HepG2 (cell line): ENCODE results near the gene RILP. TPM values are rescaled to one million over a fixed set of nuclear protein-coding genes. Genes with fewer than 3 reads are reported as not detected.

Source experiments
- ARID4A ChIP-seq: sonication (generic); formaldehyde crosslinking; IDR thresholded peaks from 2 replicates; pipeline ENCODE4 v1.5.0; 2020; ENCODE audit warnings: mild to moderate bottlenecking, missing genetic modification reagents, borderline replicate concordance
- ARNTL ChIP-seq: sonication (generic); formaldehyde crosslinking; IDR thresholded peaks from 2 replicates; pipeline ENCODE4 v1.4.0; 2020; ENCODE audit warnings: mild to moderate bottlenecking, missing genetic modification reagents
- EP300 ChIP-seq, 3 experiments: sonication (generic) in 1 of 3; formaldehyde crosslinking in 1 of 3; IDR thresholded peaks; 2 replicates each; pipeline versions ENCODE4 v1.5.1 to v1.6.1; 2011 to 2020; ENCODE audit warnings: low read depth in 2 of 3, low read length in 2 of 3, borderline replicate concordance in 1 of 3, improper control_type of control experiment in 1 of 3, mild to moderate bottlenecking in 1 of 3, missing genetic modification reagents in 1 of 3, moderate library complexity in 1 of 3
- HNRNPL ChIP-seq: fragments of 200-400 bp; formaldehyde crosslinking; IDR thresholded peaks from 2 replicates; pipeline ENCODE4 v1.6.1; 2017; ENCODE audit warnings: mild to moderate bottlenecking, low read depth, low read length
- HOXA9 ChIP-seq: sonication (generic); formaldehyde crosslinking; IDR thresholded peaks from 2 replicates; pipeline ENCODE4 v1.8.1; 2022; ENCODE audit warnings: missing genetic modification reagents, mild to moderate bottlenecking, moderate library complexity, borderline replicate concordance
- IKZF4 ChIP-seq: sonication (generic); formaldehyde crosslinking; IDR thresholded peaks from 2 replicates; pipeline ENCODE4 v1.5.1; 2020; ENCODE audit warnings: borderline replicate concordance, mild to moderate bottlenecking, low read depth, missing genetic modification reagents; ENCODE audit errors: not compliant biosample characterization
- POLR2AphosphoS2 ChIP-seq: IDR thresholded peaks from 2 replicates; pipeline ENCODE4 v1.6.1; 2011; ENCODE audit warnings: low read depth, low read length, improper control_type of control experiment
- RXRA ChIP-seq: sonication (generic); formaldehyde crosslinking; IDR thresholded peaks from 2 replicates; pipeline ENCODE4 v1.5.1; 2020; ENCODE audit warnings: missing genetic modification reagents
- SMARCE1 ChIP-seq: fragments of 450-650 bp; IDR thresholded peaks from 2 replicates; pipeline ENCODE4 v1.6.1; 2017; ENCODE audit warnings: borderline replicate concordance
- SRSF4 ChIP-seq: fragments of 200-400 bp; formaldehyde crosslinking; IDR thresholded peaks from one replicate; pipeline ENCODE4 v1.6.1; 2018; ENCODE audit warnings: mild to moderate bottlenecking, low read depth, low read length, moderate library complexity; ENCODE audit not compliant: poor library complexity, severe bottlenecking
- STAT6 ChIP-seq: sonication (generic); formaldehyde crosslinking; IDR thresholded peaks from 2 replicates; pipeline ENCODE4 v1.4.0; 2020; ENCODE audit warnings: missing genetic modification reagents, mild to moderate bottlenecking, borderline replicate concordance
- ZBTB38 ChIP-seq: sonication (generic); formaldehyde crosslinking; IDR thresholded peaks from 2 replicates; pipeline ENCODE4 v1.5.1; 2020; ENCODE audit warnings: mild to moderate bottlenecking, missing genetic modification reagents
- ZBTB39 ChIP-seq: sonication (generic); formaldehyde crosslinking; IDR thresholded peaks from 2 replicates; pipeline ENCODE4 v1.5.0; 2020; ENCODE audit warnings: missing genetic modification reagents
- ZEB1 ChIP-seq: IDR thresholded peaks from 2 replicates; pipeline ENCODE4 v1.6.1; 2012; ENCODE audit warnings: mild to moderate bottlenecking, low read depth, inconsistent platforms; ENCODE audit not compliant: insufficient replicate concordance
- ZNF589 ChIP-seq: sonication (generic); formaldehyde crosslinking; conservative IDR thresholded peaks from 2 replicates; pipeline ENCODE4 v1.8.0; 2022; ENCODE audit warnings: mild to moderate bottlenecking, moderate library complexity, missing genetic modification reagents
- ZNF619 ChIP-seq: sonication (generic); formaldehyde crosslinking; IDR thresholded peaks from 2 replicates; pipeline ENCODE4 v1.4.0; 2020; ENCODE audit warnings: mild to moderate bottlenecking, missing genetic modification reagents
- ZNF800 ChIP-seq: sonication (generic); formaldehyde crosslinking; IDR thresholded peaks from 2 replicates; pipeline ENCODE4 v1.4.0; 2020; ENCODE audit warnings: missing genetic modification reagents
- polyA plus RNA-seq, 8 experiments: library from polyadenylated mRNA; depleted of rRNA in 3 of 8; stranded (reverse) in 7 of 8; unstranded in 1 of 8; fragments of >200 nt; fragmentation: Illumina TruSeq in 4 of 8; extraction: Trizol in 4 of 8; gene quantifications; 2 replicates each; pipeline versions ENCODE4 v1.2.1 to v1.2.3, GENCODE V29; 2011 to 2016; ENCODE audit warnings: low read depth in 4 of 8, missing spikeins in 1 of 8, mixed read lengths in 1 of 8; ENCODE audit not compliant: insufficient read depth in 1 of 8
- total RNA-seq, 5 experiments: library from RNA; depleted of rRNA; stranded (reverse); fragments of >200 nt; fragmentation: Illumina TruSeq; extraction: Trizol; gene quantifications; 2 replicates each; pipeline ENCODE4 v1.2.3, GENCODE V29; 2016; ENCODE audit warnings: low read depth in 1 of 5

The RILP gene
- total and polyA plus RNA-seq, 2 of the 13 experiments (the other 11 are each of a cell fraction or from before 2014, with no cell fraction given), result 6.6 to 8.1 TPM

GRCh38 chr17:1597861-1598342, 51.8 kb downstream of the RILP start (continued):
- TF ChIP-seq SRSF4 (no peak), ARNTL (CRISPR knock-in tag) (peak; percentile 65; the same call in 1 of the 2 replicates), ZNF589 (no peak), ARID4A (CRISPR knock-in tag) (peak; percentile 61; the same call in 1 of the 2 replicates), RXRA (CRISPR knock-in tag) (no peak; the same call in 1 of the 2 replicates), IKZF4 (CRISPR knock-in tag) (no peak), POLR2AphosphoS2 (no peak), ZBTB38 (CRISPR knock-in tag) (peak; percentile 72), HNRNPL (0 out of 2 replicates have a peak, but pooled peaks have one; percentile 74), ZNF800 (no peak), ZBTB39 (no peak), EP300 (IDR thresholded peaks at IDR 0.05; ENCODE audit: low read depth in 2 of 2, low read length in 2 of 2) (peak in 1 of 2 experiments; percentile 70; a peak in 2 of 4 replicates), EP300 (CRISPR knock-in tag; IDR thresholded peaks at IDR 0.05; ENCODE audit: borderline replicate concordance) (no peak; the same call in 1 of the 2 replicates), STAT6 (CRISPR knock-in tag) (no peak), SMARCE1 (no peak), ZEB1 (peak; percentile 99), HOXA9 (CRISPR knock-in tag) (no peak), ZNF619 (CRISPR knock-in tag) (no peak)
